PC-9 (cell line): Measurements from ENCODE around the gene SAMD14.

Experiments used
- EZH2 ChIP-seq: fragments of 200-600 bp; sonication (generic); IDR thresholded peaks from 2 replicates; pipeline ENCODE4 v1.8.0; 2017; ENCODE audit warnings: antibody characterized with exemption, low read depth
- TF ChIP-seq, protein P1 (sequence below): fragments of 200-600 bp; sonication (generic); conservative IDR thresholded peaks from 2 replicates; pipeline ENCODE4 v1.6.1; 2017; ENCODE audit warnings: mixed run types, antibody characterized with exemption, mild to moderate bottlenecking, moderate library complexity

DNA sequence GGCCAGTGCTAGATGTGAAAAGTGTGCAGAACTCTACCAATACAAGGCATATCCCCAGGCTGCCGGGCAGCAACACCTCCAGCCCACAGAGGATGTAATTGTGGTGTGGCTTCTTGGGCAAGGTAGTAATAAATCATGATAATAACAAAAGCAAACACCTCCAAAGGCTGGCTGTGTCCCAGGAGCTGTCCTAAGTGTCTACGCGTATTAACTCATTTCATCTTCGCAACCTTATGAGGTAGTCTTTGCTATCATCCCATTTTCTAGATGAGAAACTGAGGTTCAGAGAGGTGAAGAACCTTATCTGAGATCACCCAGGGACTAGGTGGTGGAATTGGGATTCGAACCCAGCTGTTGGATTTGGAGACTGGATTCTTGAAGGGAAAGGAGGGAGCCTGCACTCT is 29.5 kb downstream of the SAMD14 start:
- TF ChIP-seq, protein P1, sequence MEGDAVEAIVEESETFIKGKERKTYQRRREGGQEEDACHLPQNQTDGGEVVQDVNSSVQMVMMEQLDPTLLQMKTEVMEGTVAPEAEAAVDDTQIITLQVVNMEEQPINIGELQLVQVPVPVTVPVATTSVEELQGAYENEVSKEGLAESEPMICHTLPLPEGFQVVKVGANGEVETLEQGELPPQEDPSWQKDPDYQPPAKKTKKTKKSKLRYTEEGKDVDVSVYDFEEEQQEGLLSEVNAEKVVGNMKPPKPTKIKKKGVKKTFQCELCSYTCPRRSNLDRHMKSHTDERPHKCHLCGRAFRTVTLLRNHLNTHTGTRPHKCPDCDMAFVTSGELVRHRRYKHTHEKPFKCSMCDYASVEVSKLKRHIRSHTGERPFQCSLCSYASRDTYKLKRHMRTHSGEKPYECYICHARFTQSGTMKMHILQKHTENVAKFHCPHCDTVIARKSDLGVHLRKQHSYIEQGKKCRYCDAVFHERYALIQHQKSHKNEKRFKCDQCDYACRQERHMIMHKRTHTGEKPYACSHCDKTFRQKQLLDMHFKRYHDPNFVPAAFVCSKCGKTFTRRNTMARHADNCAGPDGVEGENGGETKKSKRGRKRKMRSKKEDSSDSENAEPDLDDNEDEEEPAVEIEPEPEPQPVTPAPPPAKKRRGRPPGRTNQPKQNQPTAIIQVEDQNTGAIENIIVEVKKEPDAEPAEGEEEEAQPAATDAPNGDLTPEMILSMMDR: no peak
- no peak for TF ChIP-seq EZH2
